PFSK-1 (cell line): Measurements from ENCODE around the gene TNP2.

Experiments used
- POLR2AphosphoS5 ChIP-seq: IDR thresholded peaks from 2 replicates; pipeline ENCODE4 v1.6.1; 2012; ENCODE audit warnings: low read depth, mild to moderate bottlenecking, control low read depth, low read length, moderate library complexity
- TAF1 ChIP-seq: IDR thresholded peaks from 2 replicates; pipeline ENCODE4 v1.6.1; 2012; ENCODE audit warnings: low read length, control low read depth, borderline replicate concordance; ENCODE audit not compliant: insufficient read depth
- TF ChIP-seq, protein P1 (sequence below), 2 experiments: IDR thresholded peaks; 2 replicates each; pipeline versions ENCODE4 v1.6.1 to v1.8.0; 2011 to 2012; ENCODE audit warnings: low read depth in 2 of 2, low read length in 2 of 2, control low read depth in 1 of 2, inconsistent platforms in 1 of 2, mild to moderate bottlenecking in 1 of 2, moderate library complexity in 1 of 2; ENCODE audit not compliant: insufficient read depth in 1 of 2

DNA sequence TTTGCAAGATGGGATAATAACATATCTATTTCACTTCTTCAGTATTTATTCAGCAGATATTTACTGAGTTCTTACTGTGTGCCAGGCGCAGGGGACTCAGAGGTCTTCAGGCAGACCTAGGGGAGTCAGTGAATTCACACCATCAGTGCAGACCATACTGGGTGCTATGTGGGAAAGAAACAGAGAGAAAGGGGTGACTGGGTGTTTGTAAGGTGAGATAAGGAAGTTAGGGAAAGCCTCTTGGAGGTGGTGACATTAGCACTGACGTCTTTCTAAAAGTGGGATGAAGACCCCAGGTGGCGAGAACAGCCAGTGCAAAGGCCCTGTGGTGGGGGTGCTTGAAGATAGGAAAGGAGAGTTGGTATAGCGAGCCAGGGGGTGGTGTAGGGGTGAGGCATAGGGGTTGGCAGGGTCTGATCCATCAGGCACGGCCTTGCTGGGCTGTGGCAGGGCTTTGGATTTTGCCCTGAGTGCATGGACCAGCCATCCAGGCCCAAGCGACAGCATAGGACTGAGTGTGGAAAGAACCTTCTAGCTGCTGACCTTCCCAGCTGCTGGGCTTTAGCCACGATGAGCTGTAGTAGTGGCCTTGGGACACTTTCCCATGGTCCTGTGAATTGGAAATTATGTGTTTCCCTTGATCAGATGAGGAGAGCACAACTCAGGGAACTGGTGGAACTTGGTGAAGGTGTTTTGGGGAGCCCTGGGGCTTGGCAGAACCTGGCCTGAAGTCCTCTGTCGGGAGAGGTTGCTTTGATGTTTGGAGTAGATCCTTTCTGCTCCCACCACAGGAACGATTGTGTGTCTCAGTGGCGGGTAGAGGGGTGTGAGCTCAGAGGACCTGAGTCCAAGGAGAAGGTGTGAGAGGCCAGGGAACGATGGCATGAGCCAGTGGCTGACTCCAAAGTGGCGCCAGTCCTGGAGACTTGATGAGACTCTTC is 9.2 kb downstream of the TNP2 start:
- TF ChIP-seq TAF1 (no peak), POLR2AphosphoS5 (no peak)
- TF ChIP-seq, protein P1, sequence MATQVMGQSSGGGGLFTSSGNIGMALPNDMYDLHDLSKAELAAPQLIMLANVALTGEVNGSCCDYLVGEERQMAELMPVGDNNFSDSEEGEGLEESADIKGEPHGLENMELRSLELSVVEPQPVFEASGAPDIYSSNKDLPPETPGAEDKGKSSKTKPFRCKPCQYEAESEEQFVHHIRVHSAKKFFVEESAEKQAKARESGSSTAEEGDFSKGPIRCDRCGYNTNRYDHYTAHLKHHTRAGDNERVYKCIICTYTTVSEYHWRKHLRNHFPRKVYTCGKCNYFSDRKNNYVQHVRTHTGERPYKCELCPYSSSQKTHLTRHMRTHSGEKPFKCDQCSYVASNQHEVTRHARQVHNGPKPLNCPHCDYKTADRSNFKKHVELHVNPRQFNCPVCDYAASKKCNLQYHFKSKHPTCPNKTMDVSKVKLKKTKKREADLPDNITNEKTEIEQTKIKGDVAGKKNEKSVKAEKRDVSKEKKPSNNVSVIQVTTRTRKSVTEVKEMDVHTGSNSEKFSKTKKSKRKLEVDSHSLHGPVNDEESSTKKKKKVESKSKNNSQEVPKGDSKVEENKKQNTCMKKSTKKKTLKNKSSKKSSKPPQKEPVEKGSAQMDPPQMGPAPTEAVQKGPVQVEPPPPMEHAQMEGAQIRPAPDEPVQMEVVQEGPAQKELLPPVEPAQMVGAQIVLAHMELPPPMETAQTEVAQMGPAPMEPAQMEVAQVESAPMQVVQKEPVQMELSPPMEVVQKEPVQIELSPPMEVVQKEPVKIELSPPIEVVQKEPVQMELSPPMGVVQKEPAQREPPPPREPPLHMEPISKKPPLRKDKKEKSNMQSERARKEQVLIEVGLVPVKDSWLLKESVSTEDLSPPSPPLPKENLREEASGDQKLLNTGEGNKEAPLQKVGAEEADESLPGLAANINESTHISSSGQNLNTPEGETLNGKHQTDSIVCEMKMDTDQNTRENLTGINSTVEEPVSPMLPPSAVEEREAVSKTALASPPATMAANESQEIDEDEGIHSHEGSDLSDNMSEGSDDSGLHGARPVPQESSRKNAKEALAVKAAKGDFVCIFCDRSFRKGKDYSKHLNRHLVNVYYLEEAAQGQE (IDR thresholded peaks at IDR 0.05; ENCODE audit: insufficient read depth in 1 of 2, low read depth in 2 of 2, low read length in 2 of 2), result no peak
